ENCODE results near the gene LSM3.

LSM3 gene

DNA sequence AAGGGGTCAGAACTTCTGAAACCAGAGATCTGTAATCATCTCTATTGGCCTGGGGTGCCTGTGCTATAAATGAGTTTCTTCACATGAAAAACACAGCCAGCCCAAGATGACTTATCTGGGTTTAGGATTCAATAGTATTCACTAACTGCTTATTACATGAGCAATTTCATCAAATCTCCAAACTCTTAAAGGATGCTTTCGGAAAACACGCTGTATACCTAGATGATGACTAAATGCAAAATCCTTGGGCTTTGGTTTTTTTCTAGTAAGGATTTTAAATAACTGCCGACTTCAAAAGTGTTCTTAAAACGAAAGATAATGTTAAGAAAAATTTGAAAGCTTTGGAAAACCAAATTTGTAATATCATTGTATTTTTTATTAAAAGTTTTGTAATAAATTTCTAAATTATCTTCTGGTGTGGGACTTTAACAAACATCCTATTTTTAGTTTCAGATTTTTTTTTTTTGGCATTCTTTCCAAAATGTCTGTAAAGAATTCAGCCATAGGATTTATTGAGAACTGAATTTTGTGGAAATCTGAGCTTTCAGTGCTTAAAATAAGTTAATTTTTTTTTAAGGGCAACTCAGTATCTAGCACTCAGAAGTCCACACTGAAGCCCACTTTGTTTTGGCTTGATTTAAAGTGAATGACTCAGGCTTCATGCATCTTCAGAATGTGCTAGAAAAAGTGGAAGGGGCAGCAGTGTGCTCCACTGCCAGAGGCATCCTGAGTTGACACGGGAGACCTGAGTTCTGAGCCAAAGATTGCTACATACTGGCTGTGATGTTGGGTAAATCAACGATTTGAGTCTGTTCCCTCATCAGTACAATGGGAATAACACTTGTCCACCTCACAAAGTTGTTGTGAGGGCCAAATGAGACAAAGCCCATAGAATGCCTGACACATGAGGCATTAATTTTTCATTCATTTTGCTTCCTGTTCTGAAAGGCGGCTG is 35.1 kb upstream of the LSM3 start:
- DNase-seq (ENCODE audit: low read depth in 2 of 2), result no peak

DNA sequence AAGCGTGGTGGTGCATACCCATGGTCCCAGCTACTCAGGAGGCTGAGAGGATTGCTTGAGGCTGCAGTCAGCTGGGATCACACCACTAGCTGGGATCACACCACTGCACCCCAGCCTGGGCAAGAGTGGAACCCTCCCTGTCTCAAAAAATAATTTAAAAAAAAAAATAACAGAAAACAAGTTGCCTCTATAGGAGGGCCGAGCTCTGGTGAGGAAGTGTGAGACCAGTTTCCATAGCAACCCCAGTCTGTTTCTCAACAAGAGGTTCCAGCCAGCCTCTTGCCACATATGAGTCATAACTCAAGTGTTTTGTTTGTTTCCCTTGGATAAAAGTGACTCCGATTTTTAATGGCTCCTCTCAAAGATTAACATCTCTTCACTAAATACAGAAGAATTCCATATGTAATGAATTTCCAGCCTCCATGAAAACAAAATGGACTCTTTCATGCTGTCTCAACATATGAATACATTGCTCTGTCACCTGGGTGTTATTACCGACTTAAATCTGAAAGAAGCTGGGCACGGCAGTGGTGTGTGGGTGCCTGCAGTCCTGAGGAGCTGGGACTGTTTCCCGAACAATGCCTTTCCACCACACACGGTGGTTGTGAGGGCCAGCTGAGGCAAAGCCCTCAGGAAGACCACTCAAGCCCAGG is 34.1 kb upstream of the LSM3 start:
- peak in 1 of 2 experiments; percentile 27 for DNase-seq (ENCODE audit: low read depth in 2 of 2)

DNA sequence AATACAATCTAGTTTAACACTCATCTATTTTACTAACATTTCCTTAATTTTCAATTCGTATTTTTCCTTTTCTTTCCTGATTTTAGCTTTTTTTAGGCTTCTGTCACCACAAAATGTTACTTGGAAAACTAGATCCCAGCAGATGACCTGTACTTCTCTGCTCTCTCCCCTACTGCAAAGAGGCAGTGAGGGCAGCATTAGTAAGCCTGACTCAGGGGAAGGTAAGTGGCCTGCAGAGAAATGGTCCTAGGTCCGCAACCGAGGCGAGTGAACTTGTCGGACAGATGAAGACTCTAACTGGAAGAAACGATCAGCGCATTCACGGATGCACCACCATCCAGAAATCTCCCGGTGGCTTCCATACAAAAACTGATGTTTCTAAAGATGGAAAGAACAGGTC is 33.4 kb upstream of the LSM3 start:
- no peak for DNase-seq (ENCODE audit: low read depth in 2 of 2)

DNA sequence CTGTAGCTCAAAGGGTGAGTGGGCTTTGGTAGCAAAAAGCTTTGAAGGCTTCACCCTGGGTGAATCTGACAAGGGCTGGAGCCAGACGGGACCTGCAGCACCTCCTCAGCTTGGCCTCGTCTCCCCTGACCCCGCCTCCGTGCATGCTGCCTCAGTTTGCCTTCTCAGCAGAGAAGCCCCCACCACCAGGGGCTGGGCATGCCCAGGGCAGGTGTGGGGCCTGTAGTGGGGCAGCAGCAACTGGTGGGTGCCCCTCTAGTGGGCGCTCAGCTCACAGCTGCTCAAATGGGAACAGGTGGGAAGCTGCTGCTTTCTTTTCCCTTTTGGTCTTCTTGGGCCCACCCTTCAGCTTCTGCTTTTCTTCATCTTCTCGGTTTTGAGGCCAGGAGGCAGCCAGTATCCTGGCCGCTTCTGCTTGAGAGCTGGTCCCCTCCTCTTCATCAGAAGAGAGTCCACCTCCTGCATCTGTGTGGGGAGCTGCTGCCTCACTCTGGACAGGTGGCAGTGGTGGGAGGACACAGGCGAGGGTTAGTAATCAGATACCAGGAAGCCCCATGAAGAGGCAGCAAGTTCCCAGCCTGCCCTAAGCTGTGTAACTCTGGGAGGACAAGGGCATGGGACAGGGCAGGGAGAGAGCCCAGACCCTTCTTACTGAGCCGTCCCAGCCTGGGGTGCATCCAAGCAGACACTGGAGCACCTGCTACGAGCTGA is 32.8 kb upstream of the LSM3 start:
- no peak for DNase-seq (ENCODE audit: low read depth in 2 of 2)

DNA sequence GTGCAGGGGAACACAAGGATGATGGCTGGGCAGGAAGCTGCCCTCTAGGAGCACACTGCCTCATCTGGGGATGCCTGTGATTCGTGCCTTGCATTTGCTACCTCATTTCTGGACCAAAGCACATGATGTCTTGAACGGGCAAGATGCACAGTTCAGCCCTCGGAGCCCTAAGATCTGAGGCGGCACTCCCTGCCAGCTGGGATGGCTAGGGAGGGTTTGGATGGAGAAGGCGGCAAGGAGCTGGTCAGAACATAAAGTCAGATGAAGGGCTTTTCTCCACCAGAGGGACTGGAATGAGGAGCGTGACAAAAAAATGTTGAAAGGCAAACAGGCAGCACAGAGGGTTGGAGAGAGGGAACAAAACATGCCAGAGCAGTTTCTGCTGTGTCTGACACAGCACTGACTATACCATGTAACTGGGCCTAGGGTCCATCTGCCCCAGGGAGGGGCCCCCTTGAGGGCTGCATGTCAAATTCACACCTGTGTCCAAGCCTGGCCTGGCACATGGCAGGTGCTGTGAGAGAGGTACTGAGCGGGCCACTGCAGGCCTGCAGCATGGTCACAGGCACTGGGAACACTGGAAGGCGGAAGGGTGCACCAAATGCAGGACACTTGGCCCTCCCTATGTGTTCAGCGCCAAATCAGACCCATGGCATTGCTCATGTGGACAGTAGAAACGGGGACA is 32.1 kb upstream of the LSM3 start:
- no peak for DNase-seq (ENCODE audit: low read depth in 2 of 2)

DNA sequence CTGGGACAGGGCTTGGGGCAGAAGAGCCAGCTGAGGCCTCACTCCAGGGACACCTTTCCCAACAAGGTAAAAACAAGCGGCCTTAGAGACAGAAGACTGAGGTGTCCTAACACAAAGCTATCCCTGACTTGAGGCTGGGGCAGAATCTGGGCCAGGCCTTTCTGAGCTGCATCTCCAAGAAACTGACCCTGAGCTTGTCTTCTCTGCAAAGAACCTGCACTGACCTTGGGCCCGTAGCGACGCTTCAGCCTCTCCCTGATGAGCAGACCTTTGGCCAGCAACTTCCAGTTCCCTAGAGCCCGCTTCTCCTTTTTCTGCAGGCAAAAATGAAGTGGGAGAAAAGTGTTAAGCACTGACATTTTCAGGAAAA is 31.6 kb upstream of the LSM3 start:
- no peak for DNase-seq (ENCODE audit: low read depth in 2 of 2)

DNA sequence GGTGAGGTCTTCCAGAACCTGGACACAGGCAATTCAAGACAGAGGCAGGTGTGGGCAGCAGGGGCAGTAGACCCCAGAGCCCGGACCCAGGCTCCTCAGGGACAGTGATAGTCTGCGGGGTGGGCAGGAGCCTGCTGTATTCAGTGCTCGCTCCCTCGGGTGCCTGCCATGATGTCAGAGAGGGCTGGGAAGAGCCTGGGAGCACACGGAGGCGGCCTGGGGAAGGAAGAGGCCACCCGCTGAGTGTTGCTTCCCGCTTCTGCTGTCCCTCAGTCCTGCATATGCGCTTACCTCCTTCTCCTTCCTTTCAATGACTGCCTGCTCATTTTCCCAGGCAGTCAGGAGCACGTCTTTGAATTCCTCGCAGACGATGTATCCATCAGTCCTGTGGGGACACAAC is 31.0 kb upstream of the LSM3 start:
- DNase-seq (ENCODE audit: low read depth in 2 of 2), result no peak

DNA sequence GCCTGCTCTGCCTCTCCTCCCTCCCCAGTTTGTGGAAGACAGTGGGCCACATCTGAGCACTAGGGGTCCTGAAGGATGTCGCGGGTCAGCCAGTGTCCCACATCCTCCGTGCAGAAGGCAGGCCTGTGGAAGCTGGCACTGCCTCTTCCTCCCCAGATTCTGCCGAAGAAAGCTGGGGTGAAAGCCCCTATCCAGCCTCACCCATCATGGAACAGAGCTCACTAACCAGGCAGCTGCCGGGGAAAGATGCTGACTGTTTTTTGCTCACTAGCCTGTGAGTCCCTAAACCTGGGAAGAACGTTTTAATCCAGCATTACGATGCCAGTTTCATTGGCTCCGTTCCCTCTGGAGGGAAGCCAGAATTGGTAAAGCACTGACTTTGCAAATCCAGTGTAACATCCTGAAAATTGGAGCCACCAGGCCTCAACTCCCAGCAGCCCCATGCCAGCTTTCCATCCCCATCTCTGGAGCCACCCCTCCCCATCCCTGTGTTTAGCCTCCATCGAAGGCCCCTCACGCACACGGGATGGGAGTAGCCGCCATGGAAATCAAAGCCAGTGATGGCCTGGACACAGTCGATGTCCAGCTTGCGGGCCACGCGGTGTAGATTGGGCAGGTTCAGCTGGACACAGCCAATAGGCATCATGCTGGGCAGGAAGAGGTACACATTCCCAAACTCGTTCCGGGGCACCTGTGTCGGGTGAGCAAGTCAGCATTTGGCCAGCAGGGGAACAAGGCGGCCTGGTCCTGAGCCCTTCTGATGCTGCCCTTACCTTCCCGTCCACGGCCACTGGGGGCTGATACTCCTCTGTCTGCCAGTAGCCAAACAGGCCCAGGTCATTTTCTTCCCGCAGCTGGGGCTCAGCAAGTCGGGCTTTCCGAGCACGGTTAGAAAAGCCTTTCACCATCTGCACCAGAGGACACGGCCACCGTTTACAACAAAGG is 30.3 kb upstream of the LSM3 start:
- no peak for DNase-seq (ENCODE audit: low read depth in 2 of 2)

DNA sequence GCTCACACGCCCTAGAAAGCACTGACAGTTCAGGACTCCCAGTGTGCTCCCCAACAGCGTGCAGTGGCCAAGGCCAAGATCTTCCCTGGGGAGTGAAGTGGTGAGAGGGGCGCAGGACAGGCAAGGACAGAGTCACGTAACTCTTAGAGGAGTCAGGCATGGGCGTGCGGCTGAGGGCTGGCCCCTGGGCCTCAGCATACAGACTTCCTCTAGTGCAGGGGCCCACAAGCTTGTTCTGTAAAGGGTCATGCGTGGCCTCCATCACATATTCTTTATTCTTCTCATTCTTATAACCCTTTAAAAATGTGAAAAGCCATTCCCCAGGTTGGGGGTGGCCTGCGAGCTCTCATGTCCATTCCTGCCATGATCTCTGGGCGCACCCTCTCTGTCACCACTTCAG is 28.5 kb upstream of the LSM3 start:
- DNase-seq (ENCODE audit: low read depth in 2 of 2), result no peak

DNA sequence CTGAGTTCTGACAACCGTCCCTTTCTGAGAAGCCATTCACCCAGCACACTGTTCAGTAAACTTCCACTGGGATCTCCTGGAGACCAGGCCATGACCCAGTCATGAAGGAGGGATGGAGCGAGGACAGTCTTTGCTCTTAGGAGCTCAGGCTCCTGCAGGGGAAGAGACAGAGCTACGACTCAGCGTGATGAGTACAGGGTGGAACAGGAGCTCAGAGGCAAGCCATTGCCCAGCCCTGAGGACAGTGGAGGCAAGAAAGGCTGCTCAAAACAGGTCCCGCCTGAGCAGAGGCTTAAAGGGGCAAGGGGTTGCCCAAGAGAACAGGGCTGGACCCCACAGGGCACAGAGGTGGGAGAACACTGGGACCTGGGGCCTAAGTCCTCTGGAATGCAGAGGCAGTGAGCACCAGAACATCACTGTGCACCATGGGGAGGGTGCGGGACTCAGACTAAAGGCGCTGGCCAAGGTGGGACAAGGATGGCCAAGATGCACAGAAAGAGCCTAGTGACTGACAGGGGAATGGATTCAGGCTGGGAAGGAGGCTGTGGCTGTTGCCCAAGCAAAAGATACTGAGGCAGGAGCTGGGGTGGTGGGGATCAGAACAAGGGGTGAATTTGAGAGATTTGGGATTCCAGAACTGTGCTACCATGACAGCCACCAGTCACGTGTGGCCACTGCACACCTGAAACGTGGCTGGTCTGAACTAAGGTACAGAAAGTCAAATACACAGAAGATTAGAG is 28.0 kb upstream of the LSM3 start:
- DNase-seq (ENCODE audit: low read depth in 2 of 2), result no peak

DNA sequence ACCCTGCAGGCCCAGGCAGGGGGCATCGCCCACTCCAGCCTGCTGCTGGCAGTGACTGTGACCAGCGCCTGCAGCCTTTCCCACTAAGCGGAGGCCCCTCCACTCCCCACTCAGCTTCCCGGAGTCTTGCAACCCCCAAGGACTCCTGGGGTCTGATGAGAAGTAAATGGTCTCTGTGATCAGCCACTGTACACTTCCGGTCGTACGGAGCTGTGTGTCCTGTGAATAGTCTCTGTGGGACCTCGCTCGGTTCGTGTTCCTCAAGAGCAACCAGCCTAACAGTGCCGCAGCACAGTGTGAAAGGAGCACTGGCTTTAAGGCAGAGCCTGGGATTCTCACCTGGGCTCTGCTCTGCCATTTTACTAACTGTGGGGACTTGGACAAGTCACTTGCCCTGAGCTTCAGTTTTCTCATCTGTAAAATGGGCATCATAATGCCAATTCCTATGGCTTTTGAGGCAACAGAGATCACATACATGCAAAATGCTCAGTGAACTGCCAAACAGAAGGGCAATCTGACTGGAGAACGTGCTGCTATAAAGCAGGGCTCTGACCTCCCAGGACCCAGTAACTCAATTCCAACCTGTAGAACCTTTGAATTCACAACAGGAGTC is 27.0 kb upstream of the LSM3 start:
- DNase-seq (ENCODE audit: low read depth in 2 of 2), result no peak

DNA sequence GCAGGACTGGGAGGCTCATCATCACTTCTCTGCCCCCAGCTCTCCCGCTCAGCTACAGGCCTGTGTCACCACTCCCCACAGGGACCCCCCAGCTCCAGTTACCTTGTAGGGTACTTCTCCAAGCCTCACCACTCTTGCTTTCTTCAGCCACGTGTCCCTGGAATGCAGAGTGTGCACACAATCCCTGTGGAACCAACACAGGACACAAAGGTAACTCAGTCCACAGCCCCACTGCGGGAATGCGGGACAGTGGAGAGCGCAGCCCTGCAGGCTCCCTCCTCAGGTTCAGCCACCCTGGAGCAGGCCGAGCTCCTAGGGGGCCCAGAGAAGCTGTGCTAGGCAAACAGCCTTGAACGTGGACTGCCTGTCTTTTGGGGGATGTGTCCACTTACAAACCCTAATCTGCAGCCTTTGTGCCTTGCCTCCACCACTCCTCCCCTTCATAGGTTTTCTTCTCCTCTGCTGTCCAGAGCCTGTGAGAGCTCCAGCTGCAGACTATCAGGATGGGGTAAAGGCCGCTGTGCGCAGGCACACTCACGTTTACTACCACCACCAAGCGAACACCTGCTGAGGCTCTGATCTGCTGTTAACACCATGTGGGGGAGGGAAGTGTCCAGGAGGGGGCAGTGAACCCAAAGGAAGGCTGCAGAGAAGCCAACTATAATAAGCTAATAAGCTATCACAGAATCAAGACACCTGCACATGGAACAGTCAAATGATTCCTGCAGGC is 26.2 kb upstream of the LSM3 start:
- DNase-seq (ENCODE audit: low read depth in 2 of 2), result no peak

DNA sequence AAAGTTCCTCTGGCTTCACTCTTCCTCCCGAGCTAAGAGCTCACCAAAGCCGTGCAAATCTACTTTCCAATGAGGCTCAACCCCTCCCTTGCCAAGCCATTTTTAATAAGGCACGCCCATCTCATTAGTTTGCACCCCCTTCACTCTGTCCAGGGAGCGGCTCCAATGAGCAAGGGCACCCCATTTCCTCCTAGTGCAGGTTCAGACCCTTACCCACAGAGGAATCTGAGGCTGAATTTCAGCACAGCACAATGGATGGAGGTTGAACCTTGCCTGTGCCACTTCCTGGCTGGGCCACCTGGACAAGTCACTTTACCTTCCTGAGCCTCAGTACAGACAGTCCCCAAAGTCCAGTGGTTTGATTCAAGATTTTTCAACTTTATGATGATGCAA is 25.7 kb upstream of the LSM3 start:
- DNase-seq (ENCODE audit: low read depth in 2 of 2), result no peak

DNA sequence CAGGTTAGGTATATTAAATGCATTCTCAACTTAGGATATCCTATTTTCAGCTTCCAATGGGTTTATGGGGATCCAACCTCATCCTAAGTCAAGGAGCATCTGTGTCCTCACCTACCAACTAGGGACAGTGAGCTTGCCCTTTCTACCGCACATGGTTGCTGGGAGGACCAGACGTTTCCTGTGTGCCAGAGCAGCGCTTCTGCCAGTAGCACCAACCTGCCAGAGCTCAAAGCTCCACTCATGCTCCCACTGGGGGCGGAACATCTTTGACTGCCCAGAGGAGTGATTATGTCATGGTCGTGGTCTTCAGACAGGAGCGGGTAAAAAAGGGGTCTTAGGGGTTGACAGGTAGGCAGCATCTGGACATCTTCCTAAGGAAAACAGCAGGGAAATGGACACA is 25.0 kb upstream of the LSM3 start:
- no peak for DNase-seq (ENCODE audit: low read depth in 2 of 2)

DNA sequence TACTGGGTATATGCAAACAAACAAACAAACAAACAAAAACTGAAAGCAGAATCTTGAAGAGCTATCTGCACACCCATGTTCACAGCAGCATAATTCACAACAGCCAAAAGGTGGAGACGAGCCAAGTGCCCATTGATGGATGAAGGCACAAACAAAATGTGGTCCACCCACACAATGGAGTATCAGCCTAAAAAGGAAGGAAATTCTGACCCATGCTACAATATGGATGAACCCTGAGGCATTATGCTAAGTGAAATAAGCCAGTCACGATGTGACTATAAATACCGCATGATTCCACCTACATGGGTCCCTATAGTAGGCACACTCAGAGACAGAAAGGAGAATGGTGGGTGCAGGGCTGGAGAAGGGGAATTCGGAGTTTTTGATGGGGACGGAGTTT is 24.3 kb upstream of the LSM3 start:
- no peak for DNase-seq (ENCODE audit: low read depth in 2 of 2)

DNA sequence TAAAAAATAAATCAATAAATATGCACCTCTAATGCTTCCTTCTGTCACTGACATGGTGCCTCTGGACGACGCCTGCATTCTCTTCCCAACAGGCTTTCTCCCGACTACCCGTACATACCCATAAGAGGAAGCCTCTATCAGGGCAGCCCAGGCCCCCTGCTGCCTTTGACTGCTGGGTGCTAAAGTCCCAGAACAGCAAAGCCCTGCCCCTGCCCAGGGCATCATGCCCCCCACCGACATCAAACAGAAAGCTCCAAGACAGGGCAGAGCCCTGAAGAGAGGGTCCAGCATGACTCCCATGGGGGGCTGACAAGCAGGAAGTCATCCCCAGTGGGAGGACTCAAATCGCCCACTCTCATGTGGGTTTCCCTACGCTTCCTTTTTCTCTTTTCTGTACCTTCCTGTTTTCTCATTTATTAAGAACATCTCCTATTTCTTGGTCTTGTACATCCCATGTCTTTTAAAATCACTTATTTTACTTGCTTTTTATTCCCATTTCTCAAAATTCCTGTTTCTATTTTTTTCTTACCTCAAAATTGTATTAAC is 23.6 kb upstream of the LSM3 start:
- no peak for DNase-seq (ENCODE audit: low read depth in 2 of 2)

DNA sequence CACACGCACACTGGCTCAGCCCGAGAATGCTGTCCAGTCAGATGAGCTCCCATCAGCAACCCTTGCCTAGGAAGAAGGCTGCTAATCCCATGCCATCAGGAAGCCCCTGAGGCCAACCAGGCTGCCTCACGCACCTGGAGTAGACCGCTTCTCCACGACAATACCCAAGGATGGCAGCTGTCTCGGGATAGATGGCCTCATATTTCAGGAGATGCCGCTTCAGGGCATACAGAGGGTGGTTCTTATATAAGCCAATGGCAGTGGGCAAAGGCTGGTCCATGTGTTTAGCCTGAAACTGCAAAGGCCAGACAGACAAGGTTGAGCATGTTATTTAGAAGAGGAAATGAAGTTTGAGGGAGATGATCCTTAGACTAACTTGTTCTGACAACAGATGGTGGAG is 22.4 kb upstream of the LSM3 start:
- no peak for DNase-seq (ENCODE audit: low read depth in 2 of 2)

DNA sequence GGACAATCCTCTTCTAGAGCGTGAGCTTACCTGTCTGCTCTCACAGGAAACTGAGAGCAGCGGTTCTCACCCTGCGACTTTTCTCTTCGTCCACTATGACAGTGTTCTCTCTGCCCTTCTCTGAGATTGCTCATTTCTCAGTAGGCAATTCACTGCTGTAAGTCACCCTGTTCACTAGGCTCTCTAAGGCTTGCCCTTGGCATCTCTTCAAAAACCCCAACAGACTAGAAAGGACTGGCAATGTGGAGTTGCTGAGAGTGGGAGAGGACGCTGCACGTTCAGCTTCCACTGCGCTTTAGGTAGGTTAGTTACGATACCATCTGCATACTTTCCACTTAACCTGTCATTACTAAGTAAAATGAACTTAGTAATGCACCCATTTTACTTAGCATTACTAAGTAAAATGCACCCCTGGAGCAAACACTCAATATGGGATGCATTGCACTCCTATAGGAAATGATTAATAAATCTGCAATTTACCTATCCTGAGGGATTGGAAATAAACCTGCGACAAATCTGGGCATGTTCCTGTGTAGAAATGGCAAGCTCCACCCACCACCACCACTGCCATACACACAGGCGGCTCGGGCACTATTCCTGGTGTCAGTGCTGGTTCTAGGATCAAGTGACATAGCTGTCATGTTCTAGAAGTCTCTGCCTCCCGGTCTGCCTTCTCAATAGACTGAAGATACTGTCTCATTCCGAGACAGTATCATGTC is 21.6 kb upstream of the LSM3 start:
- no peak for DNase-seq (ENCODE audit: low read depth in 2 of 2)

All from stimulated activated CD4-positive, alpha-beta T cell treated with anti-CD3 and anti-CD28 coated beads, Interleukin-12 subunit alpha, Interleukin-12 subunit beta, amount 100 ng/mL, for 24 hours (primary cell).